HUES6 (cell line): ENCODE measurements around the gene ADGRG2.

Experiments
- H3K27ac ChIP-seq: 2 replicates; pipeline ENCODE4 v1.7.0; 2013; ENCODE audit warnings: low read depth, mild to moderate bottlenecking, low read length, inconsistent platforms
- H3K27me3 ChIP-seq: 2 replicates; pipeline ENCODE4 v1.6.1; 2013; ENCODE audit warnings: low read length; ENCODE audit not compliant: control insufficient read depth, insufficient read depth
- H3K36me3 ChIP-seq: 2 replicates; pipeline ENCODE4 v1.6.1; 2013; ENCODE audit warnings: low read length; ENCODE audit not compliant: control insufficient read depth, insufficient read depth
- H3K4me1 ChIP-seq: 2 replicates; pipeline ENCODE4 v1.6.1; 2013; ENCODE audit warnings: low read length; ENCODE audit not compliant: control insufficient read depth, insufficient read depth
- H3K4me3 ChIP-seq: 2 replicates; pipeline ENCODE4 v1.5.1; 2013; ENCODE audit warnings: low read depth, low read length
- H3K9ac ChIP-seq: one replicate; pipeline ENCODE4 v1.6.1; 2013; ENCODE audit warnings: mild to moderate bottlenecking, low read length
- H3K9me3 ChIP-seq: 2 replicates; pipeline ENCODE4 v1.6.1; 2013; ENCODE audit warnings: low read depth, low read length; ENCODE audit not compliant: control insufficient read depth, insufficient read depth

Gene ADGRG2

GRCh38 chrX:19122641-19123009, 357 bp upstream of the ADGRG2 start:
- H3K27me3 ChIP-seq = peaks cover 76% of the 10 kb centered on the region
- H3K4me3 ChIP-seq = peak overlapping the region; percentile 61
- no peaks in the 10 kb centered on the region for H3K36me3 ChIP-seq
- no peak overlapping the region for H3K9ac ChIP-seq
- H3K9me3 ChIP-seq = no peaks in the 10 kb centered on the region
- H3K27ac ChIP-seq = no peak overlapping the region
- peaks cover 7% of the 10 kb centered on the region; the same call in 1 of the 2 replicates for H3K4me1 ChIP-seq

DNA sequence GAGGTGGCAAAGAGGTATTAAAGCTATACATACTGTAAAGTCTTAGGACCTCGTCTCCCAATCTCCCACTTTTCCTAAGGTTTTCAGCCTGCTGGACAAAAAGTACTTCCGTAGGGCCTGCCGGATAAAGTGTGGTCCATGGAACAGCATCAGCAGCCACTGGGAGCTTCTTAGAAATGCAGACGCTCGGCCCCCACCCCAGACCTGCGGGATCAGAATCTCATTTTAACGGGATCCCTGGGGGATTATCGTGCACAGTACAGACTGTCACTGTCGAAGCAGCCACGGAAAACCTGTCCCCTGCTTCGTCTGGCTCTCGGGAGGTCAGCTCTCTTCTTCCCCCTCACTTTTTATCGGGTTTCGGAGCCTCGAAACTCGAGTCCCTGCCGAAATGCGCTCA, 802 bp downstream of the ADGRG2 start:
- Histone ChIP-seq H3K4me3 (peak overlapping the region; percentile 82), H3K36me3 (no peaks in the 10 kb centered on the region), H3K9ac (peak overlapping the region; percentile 65), H3K27ac (no peak overlapping the region), H3K9me3 (no peaks in the 10 kb centered on the region), H3K27me3 (peaks cover 69% of the 10 kb centered on the region), H3K4me1 (peaks cover 7% of the 10 kb centered on the region; the same call in 1 of the 2 replicates)

DNA sequence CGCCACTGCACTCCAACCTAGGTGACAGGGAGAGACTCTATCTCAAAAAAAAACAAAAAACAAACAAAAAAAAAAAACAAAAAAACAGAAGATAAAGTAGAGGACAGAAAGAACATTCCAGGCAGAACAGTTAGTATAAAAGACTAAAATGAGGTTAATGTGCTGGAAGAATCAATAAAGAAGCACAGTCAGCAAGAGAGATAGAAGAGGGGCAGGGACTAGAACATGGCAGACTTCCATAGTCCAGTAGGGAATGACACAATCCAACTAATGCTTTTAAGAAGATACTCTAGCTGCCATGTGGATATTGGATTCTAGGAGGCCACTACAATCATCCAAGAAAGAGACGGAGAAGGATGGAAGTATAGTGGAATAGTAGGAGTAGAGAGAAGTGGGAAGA, 11.6 kb downstream of the ADGRG2 start:
- Histone ChIP-seq H3K4me1 (peaks cover 6% of the 10 kb centered on the region), H3K9ac (no peak overlapping the region), H3K27me3 (peaks cover 11% of the 10 kb centered on the region; the same call in 1 of the 2 replicates), H3K27ac (no peak overlapping the region), H3K4me3 (no peak overlapping the region), H3K36me3 (no peaks in the 10 kb centered on the region), H3K9me3 (no peaks in the 10 kb centered on the region)

DNA sequence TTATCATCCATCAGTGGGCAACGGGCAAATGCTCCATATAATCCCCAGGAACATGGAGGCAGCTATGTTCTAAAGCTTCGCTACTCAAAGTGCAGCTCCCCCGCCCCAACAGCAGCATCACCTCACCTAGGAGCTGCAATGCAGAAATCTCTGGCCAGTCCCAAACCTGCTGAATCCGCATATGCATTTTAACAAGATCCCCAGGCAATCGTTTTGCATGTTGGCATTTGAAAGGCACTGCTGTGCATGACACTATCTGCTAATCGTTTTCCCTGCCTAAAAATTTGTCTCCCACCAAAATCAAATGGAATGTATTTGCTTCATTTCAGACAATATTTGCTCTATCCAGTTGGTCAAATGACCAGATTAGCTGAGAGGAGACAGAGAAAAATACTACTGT, 15.2 kb downstream of the ADGRG2 start:
- H3K36me3 ChIP-seq = no peaks in the 10 kb centered on the region
- H3K9me3 ChIP-seq = no peaks in the 10 kb centered on the region
- peaks cover 6% of the 10 kb centered on the region for H3K4me1 ChIP-seq
- H3K4me3 ChIP-seq = peak overlapping the region; percentile 35
- H3K9ac ChIP-seq = peak overlapping the region; percentile 65
- H3K27me3 ChIP-seq = peaks cover 11% of the 10 kb centered on the region; the same call in 1 of the 2 replicates
- H3K27ac ChIP-seq = peak overlapping the region; percentile 83

- Histone ChIP-seq H3K27ac (no peak overlapping the region), H3K4me3 (no peak overlapping the region)
Observed at GRCh38 chrX:19100586-19100985, 21.7 kb downstream of the ADGRG2 start.

DNA sequence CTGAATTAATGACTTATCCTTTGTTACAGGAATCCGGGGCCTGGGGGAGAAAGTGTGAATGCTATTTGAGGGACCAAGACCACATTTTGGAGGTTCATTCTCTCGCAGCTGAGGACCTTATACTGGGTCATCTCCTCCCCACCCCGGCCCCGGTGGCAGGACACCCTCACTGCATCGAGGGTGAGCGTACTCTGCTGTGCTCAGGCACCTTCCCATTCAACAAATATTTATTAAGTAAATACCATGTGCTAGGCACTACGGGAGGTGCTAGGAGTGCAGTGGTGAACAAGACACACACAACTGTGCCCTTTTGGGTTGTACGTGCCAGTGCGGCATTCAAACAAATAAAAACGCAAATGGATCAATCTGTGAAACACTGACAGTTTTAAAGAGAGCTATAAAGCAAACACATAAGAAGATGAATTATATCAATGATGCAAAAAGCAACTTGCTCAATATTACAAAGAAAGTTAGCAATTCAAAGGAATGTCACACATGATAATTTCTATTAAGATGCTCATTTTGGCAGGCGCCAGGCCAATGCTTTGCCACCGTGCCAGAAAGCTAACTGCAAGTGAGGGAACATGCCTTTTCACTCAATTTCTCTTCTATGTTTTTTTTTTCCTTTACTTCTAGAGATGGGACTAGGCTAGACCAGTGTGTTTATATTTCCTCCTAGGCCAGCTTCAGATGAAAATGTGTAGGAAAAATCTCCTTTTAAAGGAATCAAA, 24.6 kb downstream of the ADGRG2 start:
- Histone ChIP-seq H3K36me3 (no peaks in the 10 kb centered on the region), H3K9ac (no peak overlapping the region), H3K27ac (no peak overlapping the region), H3K27me3 (no peaks in the 10 kb centered on the region), H3K4me3 (no peak overlapping the region), H3K4me1 (no peaks in the 10 kb centered on the region), H3K9me3 (no peaks in the 10 kb centered on the region)

More at GRCh38 chrX:19100586-19100985, 21.7 kb downstream of the ADGRG2 start:
- no peaks in the 10 kb centered on the region for H3K36me3 ChIP-seq
- H3K27me3 ChIP-seq = no peaks in the 10 kb centered on the region
- H3K9me3 ChIP-seq = no peaks in the 10 kb centered on the region
- H3K9ac ChIP-seq = no peak overlapping the region
- H3K4me1 ChIP-seq = no peaks in the 10 kb centered on the region

- Histone ChIP-seq H3K4me3 (no peak overlapping the region), H3K4me1 (no peaks in the 10 kb centered on the region), H3K27ac (no peak overlapping the region), H3K36me3 (no peaks in the 10 kb centered on the region), H3K27me3 (no peaks in the 10 kb centered on the region), H3K9me3 (no peaks in the 10 kb centered on the region), H3K9ac (no peak overlapping the region)
Observed at GRCh38 chrX:19096586-19096985, 25.7 kb downstream of the ADGRG2 start.

- Histone ChIP-seq H3K36me3 (no peaks in the 10 kb centered on the region), H3K4me1 (no peaks in the 10 kb centered on the region), H3K27me3 (no peaks in the 10 kb centered on the region), H3K9me3 (peaks cover 13% of the 10 kb centered on the region), H3K4me3 (no peak overlapping the region), H3K27ac (no peak overlapping the region), H3K9ac (no peak overlapping the region)
Observed at GRCh38 chrX:19094654-19095053, 27.6 kb downstream of the ADGRG2 start.

DNA sequence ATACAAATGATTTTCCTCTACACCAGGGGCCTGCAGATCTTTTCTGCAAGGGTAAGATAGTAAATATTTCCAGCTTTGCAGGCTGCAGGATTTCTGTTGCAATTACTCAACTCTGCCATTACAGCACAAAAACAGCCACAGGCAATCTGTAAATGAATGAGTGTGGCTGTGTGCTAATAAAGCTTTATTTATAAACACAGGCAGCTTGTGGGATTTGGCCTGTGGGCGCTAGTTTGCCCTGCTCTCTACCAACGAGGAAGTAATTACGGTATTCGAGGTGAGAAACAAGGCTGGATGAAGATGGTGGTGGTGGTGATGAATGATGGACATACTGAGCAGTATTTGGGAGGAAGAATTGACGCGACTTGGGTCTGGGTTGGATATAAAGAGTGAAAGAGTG, 30.7 kb downstream of the ADGRG2 start:
- Histone ChIP-seq H3K36me3 (no peaks in the 10 kb centered on the region), H3K27ac (no peak overlapping the region), H3K4me1 (no peaks in the 10 kb centered on the region), H3K9me3 (peaks cover 27% of the 10 kb centered on the region), H3K9ac (no peak overlapping the region), H3K27me3 (no peaks in the 10 kb centered on the region), H3K4me3 (no peak overlapping the region)

DNA sequence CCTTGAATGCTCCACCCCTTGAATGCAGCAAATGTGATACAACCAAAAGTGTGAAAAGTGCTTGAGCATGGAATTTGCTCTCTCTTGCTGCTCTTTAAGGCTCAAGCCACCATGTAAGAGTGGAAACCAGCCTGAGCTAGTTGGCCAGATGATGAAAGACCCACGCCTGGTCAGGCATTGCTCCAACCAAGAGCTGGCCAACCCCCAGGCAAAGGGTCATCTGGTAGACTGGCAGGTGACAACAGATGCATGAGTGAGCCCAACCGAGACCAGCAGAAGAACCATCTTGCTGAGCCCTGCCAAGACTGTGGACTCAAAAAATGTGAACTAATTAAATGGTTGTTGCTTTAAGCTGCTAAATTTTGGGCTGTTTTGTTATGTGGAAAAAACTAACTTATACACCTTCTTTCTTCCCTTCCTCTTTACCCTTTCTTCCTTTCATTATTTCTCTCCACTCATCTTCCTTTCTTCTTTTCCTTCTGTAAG, 32.7 kb downstream of the ADGRG2 start:
- H3K4me3 ChIP-seq = no peak overlapping the region
- H3K27ac ChIP-seq = no peak overlapping the region
- no peaks in the 10 kb centered on the region for H3K27me3 ChIP-seq
- H3K9me3 ChIP-seq = peaks cover 31% of the 10 kb centered on the region
- H3K9ac ChIP-seq = no peak overlapping the region
- no peaks in the 10 kb centered on the region for H3K4me1 ChIP-seq
- no peaks in the 10 kb centered on the region for H3K36me3 ChIP-seq

DNA sequence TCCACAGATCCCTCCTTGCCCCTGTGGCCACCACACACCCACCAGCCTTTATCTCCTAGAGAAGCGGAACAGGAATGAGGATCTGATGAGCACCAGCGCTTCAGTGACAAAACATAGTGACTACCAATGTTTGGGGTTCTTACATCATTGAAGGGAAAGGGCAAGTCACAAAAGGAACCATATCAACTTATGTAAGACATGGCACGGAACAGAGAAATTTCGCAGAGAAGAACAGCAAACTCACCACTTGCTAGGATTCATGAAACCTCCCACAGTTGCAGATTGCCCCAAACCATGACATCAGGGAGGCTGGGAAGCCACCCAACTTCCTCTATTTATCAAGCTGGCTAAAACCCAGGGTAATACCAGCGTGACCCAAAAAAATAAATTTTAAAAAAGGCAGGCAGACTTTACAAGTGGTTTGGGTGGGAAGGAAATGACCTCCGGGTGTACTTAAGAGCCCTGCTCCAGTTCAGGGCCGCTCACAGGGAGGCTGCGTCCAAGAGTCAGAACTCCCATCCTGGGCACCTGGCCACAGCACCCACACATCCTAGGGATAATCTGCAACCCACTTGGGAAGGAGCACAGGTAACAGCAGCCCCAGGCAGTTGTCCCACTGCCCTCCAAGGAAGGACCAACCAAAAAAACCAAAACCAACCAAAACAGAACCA, 36.0 kb downstream of the ADGRG2 start:
- Histone ChIP-seq H3K36me3 (no peaks in the 10 kb centered on the region), H3K4me1 (no peaks in the 10 kb centered on the region), H3K4me3 (no peak overlapping the region), H3K27ac (no peak overlapping the region), H3K9ac (no peak overlapping the region), H3K27me3 (no peaks in the 10 kb centered on the region), H3K9me3 (peaks cover 31% of the 10 kb centered on the region)
